Measurements from ENCODE around the gene RESP18.

Gene RESP18

DNA sequence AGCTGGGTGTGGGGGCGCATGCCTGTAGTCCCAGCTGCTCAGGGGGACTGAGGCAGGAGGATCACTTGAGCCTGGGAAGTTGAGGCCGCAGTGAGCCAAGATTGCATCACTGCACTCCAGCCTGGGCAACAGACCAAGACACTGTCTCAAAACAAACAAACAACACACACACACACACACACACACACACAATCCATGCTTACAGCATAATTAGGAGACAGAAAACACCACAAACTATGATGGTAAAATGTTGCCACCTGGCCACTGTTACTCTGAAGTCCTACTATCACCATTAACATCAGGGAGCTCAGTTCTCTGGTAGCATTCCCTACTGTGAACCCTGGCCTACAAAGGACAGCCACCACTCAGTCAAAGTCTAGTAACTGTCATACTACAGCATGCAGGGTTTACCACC, 36.9 kb upstream of the RESP18 start:
- Histone ChIP-seq H3K4me3 (IDR thresholded peaks at IDR 0.05; ENCODE audit: insufficient read depth, low read depth, low read length) (no peak overlapping the region), H3K27ac (no peak overlapping the region), H2AFZ (ENCODE audit: low read depth) (no peak overlapping the region), H4K20me1 (ENCODE audit: insufficient read depth) (no peaks in the 10 kb centered on the region), H3K9ac (no peak overlapping the region), H3K36me3 (ENCODE audit: insufficient read depth) (no peaks in the 10 kb centered on the region), H3K4me1 (ENCODE audit: low read depth, poor library complexity, severe bottlenecking) (no peaks in the 10 kb centered on the region), H3K79me2 (ENCODE audit: insufficient read depth, low read depth) (no peaks in the 10 kb centered on the region), H3K27me3 (ENCODE audit: insufficient read depth, low read depth) (no peaks in the 10 kb centered on the region), H3K4me2 (no peak overlapping the region)
- TF ChIP-seq, protein P1, sequence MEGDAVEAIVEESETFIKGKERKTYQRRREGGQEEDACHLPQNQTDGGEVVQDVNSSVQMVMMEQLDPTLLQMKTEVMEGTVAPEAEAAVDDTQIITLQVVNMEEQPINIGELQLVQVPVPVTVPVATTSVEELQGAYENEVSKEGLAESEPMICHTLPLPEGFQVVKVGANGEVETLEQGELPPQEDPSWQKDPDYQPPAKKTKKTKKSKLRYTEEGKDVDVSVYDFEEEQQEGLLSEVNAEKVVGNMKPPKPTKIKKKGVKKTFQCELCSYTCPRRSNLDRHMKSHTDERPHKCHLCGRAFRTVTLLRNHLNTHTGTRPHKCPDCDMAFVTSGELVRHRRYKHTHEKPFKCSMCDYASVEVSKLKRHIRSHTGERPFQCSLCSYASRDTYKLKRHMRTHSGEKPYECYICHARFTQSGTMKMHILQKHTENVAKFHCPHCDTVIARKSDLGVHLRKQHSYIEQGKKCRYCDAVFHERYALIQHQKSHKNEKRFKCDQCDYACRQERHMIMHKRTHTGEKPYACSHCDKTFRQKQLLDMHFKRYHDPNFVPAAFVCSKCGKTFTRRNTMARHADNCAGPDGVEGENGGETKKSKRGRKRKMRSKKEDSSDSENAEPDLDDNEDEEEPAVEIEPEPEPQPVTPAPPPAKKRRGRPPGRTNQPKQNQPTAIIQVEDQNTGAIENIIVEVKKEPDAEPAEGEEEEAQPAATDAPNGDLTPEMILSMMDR (conservative IDR thresholded peaks at IDR 0.05; ENCODE audit: low read depth, low read length) = no peak

DNA sequence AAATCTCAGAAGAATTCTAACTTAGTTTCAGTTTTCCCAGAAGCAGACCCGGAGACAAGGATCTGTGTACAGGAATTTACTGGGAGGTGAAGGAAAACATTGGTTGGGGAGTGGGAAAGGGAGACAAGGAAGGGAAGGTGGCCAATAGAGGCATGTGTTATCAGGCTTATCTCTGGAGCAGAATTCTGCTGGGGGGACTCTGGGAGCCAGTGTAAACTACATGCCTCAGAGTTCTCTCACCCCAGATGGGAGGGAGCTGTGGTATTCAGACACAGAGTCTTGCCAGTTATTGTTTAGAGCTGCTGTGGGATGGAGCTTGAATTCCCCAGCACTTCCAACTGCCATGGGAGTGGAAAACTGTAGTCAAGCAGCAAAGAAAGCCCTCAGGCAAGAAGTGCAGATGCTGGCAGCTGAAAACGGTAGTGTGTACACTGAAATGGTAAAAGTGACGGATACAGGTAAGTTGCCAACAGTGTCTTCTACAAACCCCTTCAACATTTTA, 36.2 kb upstream of the RESP18 start:
- no peaks in the 10 kb centered on the region for H4K20me1 ChIP-seq (ENCODE audit: insufficient read depth)
- no peak overlapping the region for H3K4me2 ChIP-seq
- no peak overlapping the region for H3K27ac ChIP-seq
- no peaks in the 10 kb centered on the region for H3K27me3 ChIP-seq (ENCODE audit: insufficient read depth, low read depth)
- H3K79me2 ChIP-seq (ENCODE audit: insufficient read depth, low read depth) = no peaks in the 10 kb centered on the region
- TF ChIP-seq, protein P1 (conservative IDR thresholded peaks at IDR 0.05; ENCODE audit: low read depth, low read length) = no peak
- H3K4me3 ChIP-seq (IDR thresholded peaks at IDR 0.05; ENCODE audit: insufficient read depth, low read depth, low read length) = no peak overlapping the region
- H2AFZ ChIP-seq (ENCODE audit: low read depth) = no peak overlapping the region
- peaks cover 4% of the 10 kb centered on the region for H3K4me1 ChIP-seq (ENCODE audit: low read depth, poor library complexity, severe bottlenecking)
- H3K36me3 ChIP-seq (ENCODE audit: insufficient read depth) = no peaks in the 10 kb centered on the region
- no peak overlapping the region for H3K9ac ChIP-seq

DNA sequence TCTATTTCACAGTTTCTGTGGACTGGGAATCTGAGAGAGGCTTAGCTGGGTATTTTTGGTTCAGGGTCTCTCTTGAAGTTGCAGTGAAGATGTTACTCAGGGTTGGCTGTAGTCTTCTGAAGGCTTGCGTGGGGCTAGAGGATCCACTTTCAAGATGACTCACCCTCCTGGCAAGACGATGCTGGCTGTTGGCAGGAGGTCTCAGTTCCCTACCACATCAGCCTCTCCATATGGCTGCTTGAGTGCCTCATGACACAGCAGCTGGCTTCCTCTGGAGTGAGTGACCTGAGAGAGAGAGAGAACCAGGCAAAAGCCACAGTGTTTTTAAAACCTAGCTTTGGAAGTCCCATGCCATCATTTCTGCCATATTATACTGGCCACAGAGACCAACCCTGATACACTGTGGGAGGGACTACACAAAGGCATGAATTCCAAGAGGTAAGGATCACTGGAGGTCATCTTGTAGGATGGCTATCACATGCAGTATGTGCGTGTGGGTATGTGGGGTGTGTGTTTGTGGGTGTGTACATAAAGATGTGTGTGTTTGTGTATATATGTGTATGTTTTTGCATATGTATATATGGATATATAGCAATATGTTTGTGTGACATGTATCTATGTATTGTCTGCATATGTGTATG, 30.1 kb upstream of the RESP18 start:
- no peaks in the 10 kb centered on the region for H3K36me3 ChIP-seq (ENCODE audit: insufficient read depth)
- no peak overlapping the region for H3K9ac ChIP-seq
- peak overlapping the region; percentile 39 for H3K4me2 ChIP-seq
- peak overlapping the region; percentile 23; the same call in 1 of the 2 replicates for H3K27ac ChIP-seq
- TF ChIP-seq, protein P1 (conservative IDR thresholded peaks at IDR 0.05; ENCODE audit: low read depth, low read length) = no peak
- no peaks in the 10 kb centered on the region for H3K79me2 ChIP-seq (ENCODE audit: insufficient read depth, low read depth)
- no peak overlapping the region for H3K4me3 ChIP-seq (IDR thresholded peaks at IDR 0.05; ENCODE audit: insufficient read depth, low read depth, low read length)
- peaks cover 23% of the 10 kb centered on the region for H3K4me1 ChIP-seq (ENCODE audit: low read depth, poor library complexity, severe bottlenecking)
- no peak overlapping the region for H2AFZ ChIP-seq (ENCODE audit: low read depth)
- H4K20me1 ChIP-seq (ENCODE audit: insufficient read depth) = no peaks in the 10 kb centered on the region
- H3K27me3 ChIP-seq (ENCODE audit: insufficient read depth, low read depth) = no peaks in the 10 kb centered on the region

DNA sequence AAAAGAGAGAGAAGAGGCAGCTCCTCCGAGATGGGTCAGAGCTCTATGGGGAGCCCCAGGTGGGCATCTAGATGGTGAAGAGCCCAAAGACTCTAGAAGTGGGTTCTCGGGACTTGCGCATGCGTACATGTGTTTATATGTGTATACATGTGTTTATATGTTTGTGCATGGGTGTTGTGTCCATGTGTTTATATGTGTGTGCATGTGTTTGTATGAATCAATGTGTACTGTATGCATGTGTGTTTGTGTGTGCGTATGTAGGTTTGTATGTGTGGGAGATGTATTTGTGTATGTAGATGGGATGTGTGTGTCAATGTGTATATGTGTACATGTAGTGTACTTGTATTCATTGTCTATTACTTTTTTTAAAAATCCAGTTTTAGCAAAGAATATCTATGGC, 29.5 kb upstream of the RESP18 start:
- Histone ChIP-seq H3K9ac (no peak overlapping the region), H3K27me3 (ENCODE audit: insufficient read depth, low read depth) (no peaks in the 10 kb centered on the region), H3K36me3 (ENCODE audit: insufficient read depth) (no peaks in the 10 kb centered on the region), H3K4me2 (peak overlapping the region; percentile 39; the same call in 1 of the 2 replicates), H3K4me1 (ENCODE audit: low read depth, poor library complexity, severe bottlenecking) (peaks cover 23% of the 10 kb centered on the region), H3K4me3 (IDR thresholded peaks at IDR 0.05; ENCODE audit: insufficient read depth, low read depth, low read length) (no peak overlapping the region), H2AFZ (ENCODE audit: low read depth) (no peak overlapping the region), H4K20me1 (ENCODE audit: insufficient read depth) (no peaks in the 10 kb centered on the region), H3K27ac (peak overlapping the region; percentile 23; the same call in 1 of the 2 replicates), H3K79me2 (ENCODE audit: insufficient read depth, low read depth) (no peaks in the 10 kb centered on the region)
- TF ChIP-seq, protein P1 (conservative IDR thresholded peaks at IDR 0.05; ENCODE audit: low read depth, low read length) = no peak
